ENCODE measurements around the gene ZBED4. TPM values are rescaled to one million over a fixed set of nuclear protein-coding genes. Genes with fewer than 3 reads are reported as not detected.
"Not testable (repeated sequence)": the region's sequence is repeated elsewhere in the genome, so short reads cannot be mapped to it uniquely, and the experiment has no call there.

ZBED4 gene
- total RNA-seq, 1 donor from 2014 or later, result 17.3 TPM

GRCh38 chr22:49815641-49816091 is 38.0 kb upstream of the ZBED4 start:
- Mint-ChIP-seq H3K9me3 (ENCODE audit: unreplicated experiment) (no peaks in the 10 kb centered on the region), H3K27ac (ENCODE audit: unreplicated experiment) (no peak overlapping the region), H3K27me3 (ENCODE audit: unreplicated experiment) (no peaks in the 10 kb centered on the region), H3K4me3 (ENCODE audit: unreplicated experiment) (no peak overlapping the region), H3K36me3 (ENCODE audit: unreplicated experiment) (peaks cover 48% of the 10 kb centered on the region), H3K4me1 (ENCODE audit: unreplicated experiment) (peaks cover 22% of the 10 kb centered on the region)
- DNase-seq (ENCODE audit: extremely low spot score, unreplicated experiment), result no peak
- TF ChIP-seq CTCF (IDR thresholded peaks at IDR 0.05), result no peak

- H3K36me3 Mint-ChIP-seq (ENCODE audit: unreplicated experiment), result peaks cover 52% of the 10 kb centered on the region
- DNase-seq (ENCODE audit: extremely low spot score, unreplicated experiment), result no peak
Measured at GRCh38 chr22:49817359-49817758, 36.3 kb upstream of the ZBED4 start.

GRCh38 chr22:49820984-49821383 is 32.7 kb upstream of the ZBED4 start:
- H3K27me3 Mint-ChIP-seq (ENCODE audit: unreplicated experiment), result no peaks in the 10 kb centered on the region
- no peak overlapping the region for H3K4me3 Mint-ChIP-seq (ENCODE audit: unreplicated experiment)
- H3K9me3 Mint-ChIP-seq (ENCODE audit: unreplicated experiment), result no peaks in the 10 kb centered on the region
- H3K27ac Mint-ChIP-seq (ENCODE audit: unreplicated experiment), result no peak overlapping the region
- no peak for DNase-seq (ENCODE audit: extremely low spot score, unreplicated experiment)
- peaks cover 47% of the 10 kb centered on the region for H3K36me3 Mint-ChIP-seq (ENCODE audit: unreplicated experiment)
- peaks cover 38% of the 10 kb centered on the region for H3K4me1 Mint-ChIP-seq (ENCODE audit: unreplicated experiment)
- TF ChIP-seq CTCF (IDR thresholded peaks at IDR 0.05), result no peak

More at GRCh38 chr22:49817359-49817758, 36.3 kb upstream of the ZBED4 start:
- no peak for TF ChIP-seq CTCF (IDR thresholded peaks at IDR 0.05)
- H3K9me3 Mint-ChIP-seq (ENCODE audit: unreplicated experiment), result no peaks in the 10 kb centered on the region
- H3K27ac Mint-ChIP-seq (ENCODE audit: unreplicated experiment), result no peak overlapping the region
- H3K27me3 Mint-ChIP-seq (ENCODE audit: unreplicated experiment), result no peaks in the 10 kb centered on the region
- H3K4me3 Mint-ChIP-seq (ENCODE audit: unreplicated experiment), result no peak overlapping the region
- H3K4me1 Mint-ChIP-seq (ENCODE audit: unreplicated experiment), result peaks cover 21% of the 10 kb centered on the region

GRCh38 chr22:49821741-49822140 is 31.9 kb upstream of the ZBED4 start:
- not testable (repeated sequence) for H3K27ac Mint-ChIP-seq (ENCODE audit: unreplicated experiment)
- peaks cover 47% of the 10 kb centered on the region for H3K36me3 Mint-ChIP-seq (ENCODE audit: unreplicated experiment)

GRCh38 chr22:49823289-49824045 is 30.2 kb upstream of the ZBED4 start:
- TF ChIP-seq CTCF (IDR thresholded peaks at IDR 0.05), result no peak
- Mint-ChIP-seq H3K36me3 (ENCODE audit: unreplicated experiment) (peaks cover 31% of the 10 kb centered on the region), H3K4me3 (ENCODE audit: unreplicated experiment) (no peak overlapping the region)

More at GRCh38 chr22:49821741-49822140, 31.9 kb upstream of the ZBED4 start:
- not testable (repeated sequence) for H3K9me3 Mint-ChIP-seq (ENCODE audit: unreplicated experiment); H3K27me3 Mint-ChIP-seq (ENCODE audit: unreplicated experiment); H3K4me3 Mint-ChIP-seq (ENCODE audit: unreplicated experiment); DNase-seq (ENCODE audit: extremely low spot score, unreplicated experiment)
- peaks cover 41% of the 10 kb centered on the region for H3K4me1 Mint-ChIP-seq (ENCODE audit: unreplicated experiment)

More at GRCh38 chr22:49823289-49824045, 30.2 kb upstream of the ZBED4 start:
- Mint-ChIP-seq H3K27ac (ENCODE audit: unreplicated experiment) (no peak overlapping the region), H3K9me3 (ENCODE audit: unreplicated experiment) (no peaks in the 10 kb centered on the region), H3K27me3 (ENCODE audit: unreplicated experiment) (no peaks in the 10 kb centered on the region), H3K4me1 (ENCODE audit: unreplicated experiment) (peaks cover 37% of the 10 kb centered on the region)
- no peak for DNase-seq (ENCODE audit: extremely low spot score, unreplicated experiment)
